Transverse colon (tissue), 4 donors: ENCODE measurements around the gene FRMD3. TPM values are rescaled to one million over a fixed set of nuclear protein-coding genes. Genes with fewer than 3 reads are reported as not detected.

Experiments
- DNase-seq: peaks from one replicate; pipeline ENCODE4 v3.0.0-alpha.2; 2019
- H3K27ac ChIP-seq, 4 donors: fragments of 200-600 bp; sonication (generic); 2 replicates each; pipeline ENCODE4 v1.5.1; 2016 to 2018; ENCODE audit warnings: inconsistent platforms in 4 of 4
- H3K27me3 ChIP-seq: fragments of 200-600 bp; sonication (generic); 2 replicates; pipeline ENCODE4 v1.5.1; 2017; ENCODE audit warnings: inconsistent platforms
- H3K36me3 ChIP-seq, 4 donors: fragments of 200-600 bp; sonication (generic); 2 replicates each; pipeline ENCODE4 v1.5.1; 2017 to 2019; ENCODE audit warnings: inconsistent platforms in 4 of 4
- H3K4me1 ChIP-seq, 4 donors: fragments of 200-600 bp; sonication (generic); 2 replicates each; pipeline ENCODE4 v1.5.1; 2017 to 2020; ENCODE audit warnings: inconsistent platforms in 4 of 4
- H3K4me3 ChIP-seq, 4 donors: fragments of 200-600 bp; sonication (generic); 1 replicate in 1 of 4; 2 replicates in 3 of 4; pipeline versions ENCODE4 v1.5.1 to v1.6.1; 2017 to 2019; ENCODE audit warnings: inconsistent platforms in 4 of 4
- H3K9me3 ChIP-seq, 2 donors: fragments of 200-600 bp; sonication (generic); 2 replicates each; pipeline ENCODE4 v1.5.1; 2017 to 2019; ENCODE audit warnings: inconsistent platforms in 2 of 2
- EP300 ChIP-seq: sonication (generic); formaldehyde crosslinking; IDR thresholded peaks from one replicate; pipeline ENCODE4 v1.6.1; 2017; ENCODE audit warnings: antibody characterized with exemption, low read depth
- POLR2A ChIP-seq: fragments of 450-650 bp; IDR thresholded peaks from one replicate; pipeline ENCODE4 v1.6.1; 2016; ENCODE audit warnings: antibody characterized with exemption, mild to moderate bottlenecking, moderate library complexity
- POLR2AphosphoS5 ChIP-seq, 3 donors: sonication (generic); formaldehyde crosslinking; IDR thresholded peaks; one replicate each; pipeline ENCODE4 v1.6.1; 2016; ENCODE audit warnings: antibody characterized with exemption in 3 of 3
- WGBS, 2 donors: methylation state at CpG; one replicate each; pipeline ENCODE4 v1.1.5; 2018; ENCODE audit warnings: low coverage in 1 of 2; 5-methylcytosine and 5-hydroxymethylcytosine counted together
- in situ Hi-C, 4 donors: fragments of 200-750 bp; cut with MboI; loops; one replicate each; pipeline versions ENCODE4 v1.15.0 to v1.15.1; 2017; ENCODE audit warnings: low sequenced_read_pairs in 3 of 4, low pct_ligation_motif_present in 1 of 4, low pct_unique_long_range_greater_than_20kb in 1 of 4
- intact Hi-C: fragments of 100-400 bp; cut with DNase I; formaldehyde crosslinking; loops from one replicate; pipeline ENCODE4 v1.15.1; 2023; ENCODE audit warnings: low total_unique reads
- total RNA-seq, 4 donors: library from RNA; depleted of rRNA; stranded (reverse); fragments of >200 nt; gene quantifications; one replicate each; pipeline ENCODE4 v1.1.0, GENCODE V29; 2016
- TF ChIP-seq, protein P1 (sequence below), 5 experiments: fragments of 200-600 bp in 3 of 5; fragments of 450-650 bp in 2 of 5; sonication (generic) in 3 of 5; IDR thresholded peaks; 1 replicate in 2 of 5; 2 replicates in 3 of 5; pipeline ENCODE4 v1.5.1; 2016 to 2017; ENCODE audit warnings: antibody characterized with exemption in 5 of 5, inconsistent platforms in 3 of 5, mild to moderate bottlenecking in 2 of 5, moderate library complexity in 1 of 5

The FRMD3 gene
- total RNA-seq, 4 donors from 2014 or later = 5.8 to 37.0 (median 18.1) TPM

- Histone ChIP-seq H3K9me3 (no peaks in the 10 kb centered on the region), H3K36me3 (no peaks in the 10 kb centered on the region), H3K4me3 (no peak overlapping the region), H3K4me1 (no peaks in the 10 kb centered on the region), H3K27me3 (peaks cover 11% of the 10 kb centered on the region), H3K27ac (no peak overlapping the region)
- intact Hi-C loops = no loop called here
- no peak for DNase-seq
- 63 to 100% methylated on average over 1 to 6 of the region's 6 CpGs for WGBS, 2 donors
- TF ChIP-seq, protein P1, sequence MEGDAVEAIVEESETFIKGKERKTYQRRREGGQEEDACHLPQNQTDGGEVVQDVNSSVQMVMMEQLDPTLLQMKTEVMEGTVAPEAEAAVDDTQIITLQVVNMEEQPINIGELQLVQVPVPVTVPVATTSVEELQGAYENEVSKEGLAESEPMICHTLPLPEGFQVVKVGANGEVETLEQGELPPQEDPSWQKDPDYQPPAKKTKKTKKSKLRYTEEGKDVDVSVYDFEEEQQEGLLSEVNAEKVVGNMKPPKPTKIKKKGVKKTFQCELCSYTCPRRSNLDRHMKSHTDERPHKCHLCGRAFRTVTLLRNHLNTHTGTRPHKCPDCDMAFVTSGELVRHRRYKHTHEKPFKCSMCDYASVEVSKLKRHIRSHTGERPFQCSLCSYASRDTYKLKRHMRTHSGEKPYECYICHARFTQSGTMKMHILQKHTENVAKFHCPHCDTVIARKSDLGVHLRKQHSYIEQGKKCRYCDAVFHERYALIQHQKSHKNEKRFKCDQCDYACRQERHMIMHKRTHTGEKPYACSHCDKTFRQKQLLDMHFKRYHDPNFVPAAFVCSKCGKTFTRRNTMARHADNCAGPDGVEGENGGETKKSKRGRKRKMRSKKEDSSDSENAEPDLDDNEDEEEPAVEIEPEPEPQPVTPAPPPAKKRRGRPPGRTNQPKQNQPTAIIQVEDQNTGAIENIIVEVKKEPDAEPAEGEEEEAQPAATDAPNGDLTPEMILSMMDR (IDR thresholded peaks at IDR 0.05) = no peak
- TF ChIP-seq POLR2AphosphoS5 (IDR thresholded peaks at IDR 0.05) (no peak), EP300 (no peak), POLR2A (no peak)
- in situ Hi-C loops = loop anchor here in 2 of 4 donors (10.0 to 25.0 kb wide), 2 partner anchors 345 to 387 kb away; no protein-coding TSS in a partner anchor
Measured at GRCh38 chr9:83199832-83200231, 338.4 kb downstream of the FRMD3 start.

GRCh38 chr9:83199240-83199639, 339.0 kb downstream of the FRMD3 start:
- Histone ChIP-seq H3K36me3 (no peaks in the 10 kb centered on the region), H3K4me1 (no peaks in the 10 kb centered on the region), H3K4me3 (no peak overlapping the region), H3K27ac (no peak overlapping the region), H3K9me3 (no peaks in the 10 kb centered on the region), H3K27me3 (peaks cover 11% of the 10 kb centered on the region)
- intact Hi-C loops (no loop called here), in situ Hi-C loops (no loop called here)
- WGBS, 2 donors = 0 to 17% methylated on average over 1 to 5 of the region's 5 CpGs
- peak; percentile 33 for DNase-seq
- TF ChIP-seq, protein P1 (IDR thresholded peaks at IDR 0.05) = peak; percentile 46 to 62 (median 50)
- TF ChIP-seq POLR2AphosphoS5 (IDR thresholded peaks at IDR 0.05) = no peak

GRCh38 chr9:83198371-83198770, 339.8 kb downstream of the FRMD3 start:
- no peaks in the 10 kb centered on the region for H3K4me1 ChIP-seq
- no peak overlapping the region for H3K27ac ChIP-seq
- no peaks in the 10 kb centered on the region for H3K9me3 ChIP-seq
- intact Hi-C loops (no loop called here), in situ Hi-C loops (no loop called here)
- no peak overlapping the region for H3K4me3 ChIP-seq
- TF ChIP-seq POLR2A (no peak), POLR2AphosphoS5 (IDR thresholded peaks at IDR 0.05) (no peak), EP300 (no peak)
- TF ChIP-seq, protein P1 (IDR thresholded peaks at IDR 0.05) = no peak
- H3K36me3 ChIP-seq = no peaks in the 10 kb centered on the region
- DNase-seq = no peak
- WGBS, 2 donors = 49 to 83% methylated on average over 2 to 3 of the region's 3 CpGs
- peaks cover 11% of the 10 kb centered on the region for H3K27me3 ChIP-seq

DNA sequence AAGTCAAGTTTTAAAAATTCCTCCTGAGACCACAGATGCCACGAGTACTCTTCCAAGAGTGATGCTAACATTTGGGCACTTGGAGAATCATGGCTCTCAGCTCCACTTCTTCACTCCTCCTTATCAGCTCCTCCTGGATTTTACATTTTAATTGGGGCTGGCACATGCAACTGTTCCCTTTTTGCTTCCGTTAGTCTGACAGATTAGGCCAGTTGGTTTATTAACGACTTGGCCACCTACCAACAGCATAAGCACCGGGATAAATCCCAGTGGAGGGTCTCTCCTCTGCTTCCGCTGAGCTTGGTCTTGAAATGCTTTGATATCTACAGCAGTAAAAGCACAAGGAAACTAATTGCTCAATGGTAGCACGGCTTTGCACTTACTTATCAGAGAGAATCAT, 340.6 kb downstream of the FRMD3 start:
- no peak for TF ChIP-seq EP300
- no peak for TF ChIP-seq POLR2AphosphoS5 (IDR thresholded peaks at IDR 0.05)
- no peak for TF ChIP-seq POLR2A
- TF ChIP-seq, protein P1 (IDR thresholded peaks at IDR 0.05) = no peak
- no peaks in the 10 kb centered on the region for H3K9me3 ChIP-seq
- no peaks in the 10 kb centered on the region for H3K4me1 ChIP-seq
- no peaks in the 10 kb centered on the region for H3K36me3 ChIP-seq
- DNase-seq = no peak
- no peak overlapping the region for H3K4me3 ChIP-seq
- peaks cover 11% of the 10 kb centered on the region for H3K27me3 ChIP-seq
- 30 to 44% methylated on average over 4 to 6 of the region's 6 CpGs for WGBS, 2 donors
- in situ Hi-C loops (no loop called here), intact Hi-C loops (loop anchor here (2.0 kb wide), 1 partner anchor 55 kb away; no protein-coding TSS in a partner anchor)
- no peak overlapping the region for H3K27ac ChIP-seq
